ENCODE data around the gene ZNF211. TPM values are rescaled to one million over a fixed set of nuclear protein-coding genes. Genes with fewer than 3 reads are reported as not detected.

ZNF211 gene
- total RNA-seq, 3 donors from 2014 or later (not counting 1 experiment from before 2014, with no cell fraction given): 33.7 to 47.0 (median 36.9) TPM

GRCh38 chr19:57667228-57667627 is 34.3 kb downstream of the ZNF211 start:
- Mint-ChIP-seq H3K36me3 (no peaks in the 10 kb centered on the region), H3K4me1 (peaks cover 0 to 14% of the 10 kb centered on the region in 2 donors), H3K4me3 (no peak overlapping the region), H3K27me3 (ENCODE audit: low read depth in 2 of 2) (peaks cover 19 to 25% of the 10 kb centered on the region in 2 donors), H3K9me3 (peaks cover 0 to 2% of the 10 kb centered on the region in 2 donors), H3K27ac (no peak overlapping the region)
- Histone ChIP-seq H3K9me3 (ENCODE audit: control insufficient read depth, insufficient read depth, low read length) (peaks cover 2% of the 10 kb centered on the region), H3K4me1 (ENCODE audit: control insufficient read depth, insufficient read depth, low read length) (peaks cover 10% of the 10 kb centered on the region), H3K27me3 (ENCODE audit: control insufficient read depth, insufficient read depth, low read length) (peaks cover 28% of the 10 kb centered on the region), H3K27ac (ENCODE audit: low read length) (no peak overlapping the region), H3K36me3 (ENCODE audit: control insufficient read depth, insufficient read depth, low read length) (no peaks in the 10 kb centered on the region), H3K4me3 (ENCODE audit: low read length) (no peak overlapping the region)
- DNase-seq (no peak), ATAC-seq (no peak)
- intact Hi-C loops (cut with micrococcal nuclease): no loop called here
- WGBS (ENCODE audit: insufficient coverage): 96% methylated on average over 1 of the region's 1 CpG
- no peak for TF ChIP-seq CTCF (IDR thresholded peaks at IDR 0.05)

GRCh38 chr19:57668635-57669034 is 35.7 kb downstream of the ZNF211 start, which contains the start of gene ZSCAN4:
Gene ZSCAN4 (plus strand): TSS chr19:57668935. CDS start chr19:57676146, 7,211 bp downstream.
- H3K27me3 Mint-ChIP-seq (ENCODE audit: low read depth in 2 of 2): peaks cover 19 to 25% of the 10 kb centered on the region in 2 donors
- Histone ChIP-seq H3K27me3 (ENCODE audit: control insufficient read depth, insufficient read depth, low read length) (peaks cover 19% of the 10 kb centered on the region), H3K36me3 (ENCODE audit: control insufficient read depth, insufficient read depth, low read length) (no peaks in the 10 kb centered on the region), H3K4me1 (ENCODE audit: control insufficient read depth, insufficient read depth, low read length) (peaks cover 10% of the 10 kb centered on the region), H3K27ac (ENCODE audit: low read length) (no peak within 1 kb of the TSS), H3K9me3 (ENCODE audit: control insufficient read depth, insufficient read depth, low read length) (no peaks in the 10 kb centered on the region), H3K4me3 (ENCODE audit: low read length) (no peak within 1 kb of the TSS)
- intact Hi-C loops (cut with micrococcal nuclease): no loop called here
- WGBS (ENCODE audit: insufficient coverage): 92% methylated on average over 2 of the region's 2 CpGs
- H3K4me1 Mint-ChIP-seq: peaks cover 0 to 14% of the 10 kb centered on the region in 2 donors
- no peak for DNase-seq
- no peak for ATAC-seq
- H3K27ac Mint-ChIP-seq: no peak within 1 kb of the TSS
- TF ChIP-seq CTCF (IDR thresholded peaks at IDR 0.05): no peak
- H3K9me3 Mint-ChIP-seq: peaks cover 0 to 2% of the 10 kb centered on the region in 2 donors
- H3K36me3 Mint-ChIP-seq: no peaks in the 10 kb centered on the region
- no peak within 1 kb of the TSS for H3K4me3 Mint-ChIP-seq

- intact Hi-C loops (cut with micrococcal nuclease): no loop called here
- 76% methylated on average over 7 of the region's 7 CpGs for WGBS (ENCODE audit: insufficient coverage)
- Histone ChIP-seq H3K4me1 (ENCODE audit: control insufficient read depth, insufficient read depth, low read length) (no peaks in the 10 kb centered on the region), H3K9me3 (ENCODE audit: control insufficient read depth, insufficient read depth, low read length) (no peaks in the 10 kb centered on the region), H3K27ac (ENCODE audit: low read length) (no peak overlapping the region), H3K27me3 (ENCODE audit: control insufficient read depth, insufficient read depth, low read length) (peaks cover 12% of the 10 kb centered on the region), H3K36me3 (ENCODE audit: control insufficient read depth, insufficient read depth, low read length) (no peaks in the 10 kb centered on the region), H3K4me3 (ENCODE audit: low read length) (no peak overlapping the region)
- no peak for TF ChIP-seq CTCF (IDR thresholded peaks at IDR 0.05)
- Mint-ChIP-seq H3K4me3 (no peak overlapping the region), H3K36me3 (no peaks in the 10 kb centered on the region), H3K4me1 (no peaks in the 10 kb centered on the region), H3K27me3 (ENCODE audit: low read depth in 2 of 2) (peaks cover 17% of the 10 kb centered on the region in 2 donors), H3K27ac (no peak overlapping the region), H3K9me3 (peaks cover 0 to 2% of the 10 kb centered on the region in 2 donors)
- DNase-seq (no peak), ATAC-seq (no peak)
Measured at GRCh38 chr19:57671124-57671895, 38.3 kb downstream of the ZNF211 start.
